Activated T-helper 17 cell treated with anti-CD3 and anti-CD28 coated beads, Interleukin-2, amount 50 U/mL, for 72 hours (primary cell): ENCODE results near the gene TBPL1. TPM values are rescaled to one million over a fixed set of nuclear protein-coding genes. Genes with fewer than 3 reads are reported as not detected.
A peak's percentile ranks its signal among the peaks of the same experiment; 100 is the strongest.
"Not testable (repeated sequence)": the region's sequence is repeated elsewhere in the genome, so short reads cannot be mapped to it uniquely, and the experiment has no call there.

ENCODE experiments used
- ATAC-seq: fragments of 150-1000 bp; cut with Tn5 transposase; replicated peaks from 2 replicates; pipeline ENCODE4 v1.10.0; 2021; ENCODE audit warnings: mild to moderate bottlenecking, moderate library complexity
- H3K27ac Mint-ChIP-seq: one replicate; pipeline ENCODE4 v1.8.0; 2022; ENCODE audit warnings: mixed read lengths
- H3K27me3 Mint-ChIP-seq: one replicate; pipeline ENCODE4 v1.8.0; 2022; ENCODE audit warnings: mixed read lengths
- H3K36me3 Mint-ChIP-seq: one replicate; pipeline ENCODE4 v1.8.0; 2022; ENCODE audit warnings: low read depth, mild to moderate bottlenecking, mixed read lengths
- H3K4me1 Mint-ChIP-seq: one replicate; pipeline ENCODE4 v1.8.0; 2022; ENCODE audit warnings: mixed read lengths
- H3K4me3 Mint-ChIP-seq: one replicate; pipeline ENCODE4 v1.8.0; 2022; ENCODE audit warnings: mild to moderate bottlenecking, mixed read lengths
- H3K9me3 Mint-ChIP-seq: one replicate; pipeline ENCODE4 v1.8.0; 2022; ENCODE audit warnings: mixed read lengths
- total RNA-seq, 2 donors: library from RNA; stranded (reverse); gene quantifications; one replicate each; pipeline ENCODE4 v1.2.3, GENCODE V29; 2022

Gene TBPL1
- total RNA-seq, 2 donors from 2014 or later: 14.7 to 25.8 TPM

GRCh38 chr6:133958791-133959190 lies 5.8 kb downstream of the TBPL1 start:
- Mint-ChIP-seq H3K27me3 (no peaks in the 10 kb centered on the region), H3K27ac (no peak overlapping the region), H3K4me3 (no peak overlapping the region), H3K4me1 (peaks cover 41% of the 10 kb centered on the region), H3K36me3 (no peaks in the 10 kb centered on the region), H3K9me3 (no peaks in the 10 kb centered on the region)
- no peak for ATAC-seq

GRCh38 chr6:133959667-133960368 lies 6.8 kb downstream of the TBPL1 start:
- H3K4me1 Mint-ChIP-seq: peaks cover 36% of the 10 kb centered on the region

GRCh38 chr6:133961831-133962230 lies 8.8 kb downstream of the TBPL1 start:
- H3K4me3 Mint-ChIP-seq: peak overlapping the region; percentile 2
- no peak for ATAC-seq
- H3K27ac Mint-ChIP-seq: peak overlapping the region; percentile 6
- no peaks in the 10 kb centered on the region for H3K27me3 Mint-ChIP-seq
- no peaks in the 10 kb centered on the region for H3K9me3 Mint-ChIP-seq
- H3K36me3 Mint-ChIP-seq: no peaks in the 10 kb centered on the region
- H3K4me1 Mint-ChIP-seq: peaks cover 40% of the 10 kb centered on the region

More at GRCh38 chr6:133959667-133960368, 6.8 kb downstream of the TBPL1 start:
- Mint-ChIP-seq H3K27me3 (no peaks in the 10 kb centered on the region), H3K27ac (no peak overlapping the region), H3K36me3 (no peaks in the 10 kb centered on the region), H3K4me3 (no peak overlapping the region), H3K9me3 (no peaks in the 10 kb centered on the region)
- ATAC-seq: no peak

GRCh38 chr6:133964052-133964451 lies 11.0 kb downstream of the TBPL1 start:
- H3K4me1 Mint-ChIP-seq: peaks cover 38% of the 10 kb centered on the region
- peak overlapping the region; percentile 52 for H3K27ac Mint-ChIP-seq
- H3K9me3 Mint-ChIP-seq: no peaks in the 10 kb centered on the region
- H3K36me3 Mint-ChIP-seq: no peaks in the 10 kb centered on the region
- no peaks in the 10 kb centered on the region for H3K27me3 Mint-ChIP-seq
- ATAC-seq: peak; percentile 90
- no peak overlapping the region for H3K4me3 Mint-ChIP-seq

- Mint-ChIP-seq H3K4me1 (peaks cover 38% of the 10 kb centered on the region), H3K27ac (no peak overlapping the region), H3K36me3 (no peaks in the 10 kb centered on the region), H3K9me3 (no peaks in the 10 kb centered on the region), H3K4me3 (no peak overlapping the region), H3K27me3 (no peaks in the 10 kb centered on the region)
- no peak for ATAC-seq
Measured at GRCh38 chr6:133964702-133965101, 11.7 kb downstream of the TBPL1 start.

- ATAC-seq: no peak
- H3K4me3 Mint-ChIP-seq: no peak overlapping the region
- no peaks in the 10 kb centered on the region for H3K9me3 Mint-ChIP-seq
- no peak overlapping the region for H3K27ac Mint-ChIP-seq
- peaks cover 38% of the 10 kb centered on the region for H3K4me1 Mint-ChIP-seq
- H3K27me3 Mint-ChIP-seq: no peaks in the 10 kb centered on the region
- no peaks in the 10 kb centered on the region for H3K36me3 Mint-ChIP-seq
Measured at GRCh38 chr6:133965817-133966360, 12.9 kb downstream of the TBPL1 start.

- Mint-ChIP-seq H3K27ac (peak overlapping the region; percentile 31), H3K4me3 (peak overlapping the region; percentile 28), H3K4me1 (peaks cover 36% of the 10 kb centered on the region), H3K9me3 (no peaks in the 10 kb centered on the region), H3K36me3 (no peaks in the 10 kb centered on the region), H3K27me3 (no peaks in the 10 kb centered on the region)
- ATAC-seq: peak; percentile 62
Measured at GRCh38 chr6:133966654-133967329, 13.8 kb downstream of the TBPL1 start.

GRCh38 chr6:133967347-133967746 lies 14.3 kb downstream of the TBPL1 start:
- Mint-ChIP-seq H3K4me3 (peak overlapping the region; percentile 28), H3K27ac (peak overlapping the region; percentile 31), H3K9me3 (no peaks in the 10 kb centered on the region), H3K27me3 (no peaks in the 10 kb centered on the region), H3K36me3 (no peaks in the 10 kb centered on the region), H3K4me1 (peaks cover 31% of the 10 kb centered on the region)
- ATAC-seq: no peak

- not testable (repeated sequence) for H3K9me3 Mint-ChIP-seq, H3K27ac Mint-ChIP-seq, H3K36me3 Mint-ChIP-seq, H3K4me3 Mint-ChIP-seq, H3K27me3 Mint-ChIP-seq, ATAC-seq
- H3K4me1 Mint-ChIP-seq: peaks cover 26% of the 10 kb centered on the region
Measured at GRCh38 chr6:133967835-133968234, 14.8 kb downstream of the TBPL1 start.

- H3K36me3 Mint-ChIP-seq: no peaks in the 10 kb centered on the region
- peak overlapping the region; percentile 42 for H3K4me3 Mint-ChIP-seq
- H3K4me1 Mint-ChIP-seq: peaks cover 31% of the 10 kb centered on the region
- H3K27ac Mint-ChIP-seq: no peak overlapping the region
- no peak for ATAC-seq
- no peaks in the 10 kb centered on the region for H3K9me3 Mint-ChIP-seq
- H3K27me3 Mint-ChIP-seq: no peaks in the 10 kb centered on the region
Measured at GRCh38 chr6:133969285-133969920, 16.4 kb downstream of the TBPL1 start.

GRCh38 chr6:133969921-133970295 lies 16.9 kb downstream of the TBPL1 start:
- Mint-ChIP-seq H3K4me1 (peaks cover 27% of the 10 kb centered on the region), H3K36me3 (no peaks in the 10 kb centered on the region), H3K27ac (no peak overlapping the region), H3K4me3 (peak overlapping the region; percentile 42), H3K27me3 (no peaks in the 10 kb centered on the region), H3K9me3 (no peaks in the 10 kb centered on the region)
- no peak for ATAC-seq

GRCh38 chr6:133971861-133972260 lies 18.8 kb downstream of the TBPL1 start:
- ATAC-seq: no peak

GRCh38 chr6:133972388-133972787 lies 19.4 kb downstream of the TBPL1 start:
- Mint-ChIP-seq H3K4me3 (no peak overlapping the region), H3K27me3 (no peaks in the 10 kb centered on the region), H3K9me3 (no peaks in the 10 kb centered on the region), H3K4me1 (peaks cover 14% of the 10 kb centered on the region), H3K36me3 (no peaks in the 10 kb centered on the region), H3K27ac (no peak overlapping the region)
- no peak for ATAC-seq

More at GRCh38 chr6:133971861-133972260, 18.8 kb downstream of the TBPL1 start:
- Mint-ChIP-seq H3K27me3 (no peaks in the 10 kb centered on the region), H3K4me1 (peaks cover 16% of the 10 kb centered on the region), H3K36me3 (no peaks in the 10 kb centered on the region), H3K9me3 (no peaks in the 10 kb centered on the region), H3K4me3 (no peak overlapping the region), H3K27ac (no peak overlapping the region)

- peak; percentile 45 for ATAC-seq
- Mint-ChIP-seq H3K27me3 (no peaks in the 10 kb centered on the region), H3K27ac (no peak overlapping the region)
Measured at GRCh38 chr6:133973109-133973971, 20.3 kb downstream of the TBPL1 start.

More at GRCh38 chr6:133973109-133973971, 20.3 kb downstream of the TBPL1 start:
- Mint-ChIP-seq H3K4me1 (peaks cover 21% of the 10 kb centered on the region), H3K36me3 (no peaks in the 10 kb centered on the region), H3K9me3 (no peaks in the 10 kb centered on the region), H3K4me3 (no peak overlapping the region)
